Vagina (tissue), 2 donors: ENCODE measurements around the gene UNC13B. TPM values are rescaled to one million over a fixed set of nuclear protein-coding genes. Genes with fewer than 3 reads are reported as not detected.
"Not testable (repeated sequence)": the region's sequence is repeated elsewhere in the genome, so short reads cannot be mapped to it uniquely, and the experiment has no call there.

Experiments
- DNase-seq, 2 donors: peaks; one replicate each; pipeline ENCODE4 v3.0.0-alpha.2; 2017; ENCODE audit errors: extremely low spot score in 2 of 2
- H3K27ac ChIP-seq: fragments of 200-600 bp; sonication (generic); one replicate; pipeline ENCODE4 v1.5.1; 2019
- H3K27me3 ChIP-seq: fragments of 200-600 bp; sonication (generic); one replicate; pipeline ENCODE4 v1.5.1; 2019
- H3K36me3 ChIP-seq, 2 donors: fragments of 200-600 bp; sonication (generic); one replicate each; pipeline ENCODE4 v1.5.1; 2017 to 2019
- H3K4me1 ChIP-seq: fragments of 200-600 bp; sonication (generic); one replicate; pipeline ENCODE4 v1.5.1; 2019
- H3K4me3 ChIP-seq, 2 donors: fragments of 200-600 bp; sonication (generic); 1 replicate in 1 of 2; 2 replicates in 1 of 2; pipeline ENCODE4 v1.5.1; 2016 to 2019
- H3K9me3 ChIP-seq: fragments of 200-600 bp; sonication (generic); one replicate; pipeline ENCODE4 v1.5.1; 2019
- CTCF ChIP-seq, 3 experiments: fragments of 450-650 bp in 2 of 3; fragments of 200-600 bp in 1 of 3; sonication (generic) in 1 of 3; IDR thresholded peaks; one replicate each; pipeline ENCODE4 v1.5.1; 2017 to 2019; ENCODE audit warnings: antibody characterized with exemption in 3 of 3, mild to moderate bottlenecking in 2 of 3, moderate library complexity in 2 of 3
- POLR2A ChIP-seq, 2 donors: fragments of 450-650 bp; IDR thresholded peaks; one replicate each; pipeline ENCODE4 v1.6.1; 2017; ENCODE audit warnings: antibody characterized with exemption in 2 of 2, mild to moderate bottlenecking in 2 of 2, moderate library complexity in 2 of 2
- POLR2AphosphoS5 ChIP-seq, 2 donors: sonication (generic); formaldehyde crosslinking; IDR thresholded peaks; one replicate each; pipeline ENCODE4 v1.9.0; 2017; ENCODE audit warnings: antibody characterized with exemption in 2 of 2, mild to moderate bottlenecking in 2 of 2, low read depth in 1 of 2; ENCODE audit not compliant: insufficient read depth in 1 of 2
- intact Hi-C: fragments of 100-400 bp; cut with DNase I; formaldehyde crosslinking; loops from one replicate; pipeline ENCODE4 v1.15.1; 2023
- total RNA-seq: library from RNA; depleted of rRNA; stranded (reverse); fragments of >200 nt; gene quantifications from one replicate; pipeline ENCODE4 v1.2.3, GENCODE V29; 2016

The UNC13B gene
- total RNA-seq, 1 donor from 2014 or later, result 20.4 TPM

- no peak overlapping the region for H3K27ac ChIP-seq
- no peaks in the 10 kb centered on the region for H3K4me1 ChIP-seq
- intact Hi-C loops, result no loop called here
- no peak for DNase-seq
- peaks cover 0 to 19% of the 10 kb centered on the region in 2 donors for H3K36me3 ChIP-seq
- no peak for TF ChIP-seq CTCF (IDR thresholded peaks at IDR 0.05)
- TF ChIP-seq POLR2AphosphoS5 (IDR thresholded peaks at IDR 0.05; ENCODE audit: insufficient read depth in 1 of 2, low read depth in 1 of 2), result no peak
- TF ChIP-seq POLR2A (IDR thresholded peaks at IDR 0.05), result no peak
- H3K9me3 ChIP-seq, result no peaks in the 10 kb centered on the region
- H3K4me3 ChIP-seq, result peak overlapping the region in 1 of 2 donors; percentile 5
- H3K27me3 ChIP-seq, result no peaks in the 10 kb centered on the region
Observed at GRCh38 chr9:35406183-35406959, 244.6 kb downstream of the UNC13B start.

- H3K27ac ChIP-seq, result no peak overlapping the region
- no peak overlapping the region for H3K4me3 ChIP-seq
- intact Hi-C loops, result no loop called here
- no peaks in the 10 kb centered on the region for H3K27me3 ChIP-seq
- no peaks in the 10 kb centered on the region for H3K4me1 ChIP-seq
- no peaks in the 10 kb centered on the region for H3K9me3 ChIP-seq
- no peak for TF ChIP-seq CTCF (IDR thresholded peaks at IDR 0.05)
- no peak for TF ChIP-seq POLR2A (IDR thresholded peaks at IDR 0.05)
- no peak for TF ChIP-seq POLR2AphosphoS5 (IDR thresholded peaks at IDR 0.05; ENCODE audit: insufficient read depth in 1 of 2, low read depth in 1 of 2)
- no peak for DNase-seq
- peaks cover 0 to 11% of the 10 kb centered on the region in 2 donors for H3K36me3 ChIP-seq
Observed at GRCh38 chr9:35407846-35408245, 246.0 kb downstream of the UNC13B start.

- DNase-seq, H3K4me3 ChIP-seq, H3K9me3 ChIP-seq, H3K4me1 ChIP-seq, H3K27me3 ChIP-seq, H3K36me3 ChIP-seq, H3K27ac ChIP-seq, intact Hi-C loops: not testable (repeated sequence)
Observed at GRCh38 chr9:35409434-35409833, 247.6 kb downstream of the UNC13B start.

GRCh38 chr9:35414889-35415288, 253.1 kb downstream of the UNC13B start:
- H3K27ac ChIP-seq, result no peak overlapping the region
- no peaks in the 10 kb centered on the region for H3K9me3 ChIP-seq
- H3K4me3 ChIP-seq, result no peak overlapping the region
- no peaks in the 10 kb centered on the region for H3K4me1 ChIP-seq
- no peak for TF ChIP-seq POLR2AphosphoS5 (IDR thresholded peaks at IDR 0.05; ENCODE audit: insufficient read depth in 1 of 2, low read depth in 1 of 2)
- no peak for TF ChIP-seq POLR2A (IDR thresholded peaks at IDR 0.05)
- no peak for TF ChIP-seq CTCF (IDR thresholded peaks at IDR 0.05)
- H3K36me3 ChIP-seq, result no peaks in the 10 kb centered on the region
- intact Hi-C loops, result no loop called here
- no peak for DNase-seq
- H3K27me3 ChIP-seq, result no peaks in the 10 kb centered on the region

GRCh38 chr9:35415402-35416097, 253.7 kb downstream of the UNC13B start:
- Histone ChIP-seq H3K27ac (no peak overlapping the region), H3K9me3 (no peaks in the 10 kb centered on the region), H3K4me3 (no peak overlapping the region), H3K36me3 (no peaks in the 10 kb centered on the region), H3K27me3 (no peaks in the 10 kb centered on the region), H3K4me1 (no peaks in the 10 kb centered on the region)
- TF ChIP-seq CTCF (IDR thresholded peaks at IDR 0.05) (no peak), POLR2A (IDR thresholded peaks at IDR 0.05) (no peak), POLR2AphosphoS5 (IDR thresholded peaks at IDR 0.05; ENCODE audit: insufficient read depth in 1 of 2, low read depth in 1 of 2) (no peak)
- DNase-seq, result no peak
- intact Hi-C loops, result no loop called here
